GM19452 (cell line): ENCODE measurements around the gene ZNF697.

Experiments used
- ATAC-seq: cut with Tn5 transposase; IDR thresholded peaks from one replicate; pipeline ENCODE4 v1.9.1; 2021; ENCODE audit not compliant: unreplicated experiment

Gene ZNF697

DNA sequence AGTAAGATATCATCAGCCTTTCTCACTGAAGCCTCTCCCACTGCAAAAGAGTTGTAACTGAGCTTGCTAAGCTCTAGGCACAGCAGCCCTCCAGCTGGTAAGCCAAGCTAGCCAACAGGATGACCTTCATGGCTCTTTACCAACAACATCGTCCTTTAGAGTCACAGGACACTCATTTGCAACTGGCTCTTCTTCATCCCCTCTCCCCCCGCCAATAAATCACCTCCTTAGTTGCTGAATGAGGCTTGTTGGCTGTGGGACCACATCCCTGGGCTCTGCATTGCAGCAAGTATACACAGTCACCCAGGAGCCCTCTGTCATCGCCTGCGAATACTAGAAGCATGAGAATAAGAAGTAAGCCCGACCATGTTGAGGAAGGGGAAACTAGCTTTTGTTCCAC, 16.0 kb upstream of the ZNF697 start:
- no peak for ATAC-seq

- ATAC-seq = peak; percentile 70
Measured at GRCh38 chr1:119662034-119662437, 14.0 kb upstream of the ZNF697 start.

DNA sequence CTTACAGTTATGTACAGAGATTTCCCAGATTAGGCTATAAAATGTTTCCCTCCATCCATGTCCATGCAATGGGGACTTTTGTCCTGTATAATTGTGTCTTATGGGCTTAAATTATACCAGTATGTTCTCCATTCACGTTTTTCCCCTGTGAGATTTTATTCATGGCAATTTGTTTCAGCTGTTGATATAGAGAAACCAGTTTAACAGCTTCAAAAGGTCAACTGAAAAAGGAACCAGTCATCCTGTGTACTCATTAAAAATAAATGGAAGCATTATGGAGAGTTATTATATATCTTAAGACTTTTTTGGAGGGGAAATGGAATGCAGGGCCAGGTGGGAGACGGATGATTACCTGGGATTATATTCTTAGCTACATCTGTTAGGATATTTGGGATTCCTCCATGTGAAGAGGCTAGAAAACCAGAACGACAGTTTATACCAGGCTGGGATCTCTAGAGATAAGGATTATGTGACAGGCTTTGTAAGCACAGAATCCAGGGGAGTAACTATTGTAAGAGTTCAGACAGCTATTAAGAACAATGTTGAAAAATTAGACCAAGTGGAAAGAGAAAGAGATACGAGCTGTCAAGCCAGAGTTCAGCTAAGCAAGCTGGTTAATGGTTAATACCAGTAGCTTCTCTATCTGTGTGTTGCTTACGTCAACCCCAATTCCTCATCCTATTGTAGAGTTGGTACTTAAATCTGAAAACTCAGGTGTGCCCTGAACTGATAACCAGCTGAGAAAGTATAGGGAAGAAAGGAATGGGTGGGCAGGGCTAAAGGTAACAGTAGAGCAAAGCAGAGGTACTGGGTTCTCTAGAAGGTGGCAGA, 12.4 kb upstream of the ZNF697 start:
- ATAC-seq = peak; percentile 58

DNA sequence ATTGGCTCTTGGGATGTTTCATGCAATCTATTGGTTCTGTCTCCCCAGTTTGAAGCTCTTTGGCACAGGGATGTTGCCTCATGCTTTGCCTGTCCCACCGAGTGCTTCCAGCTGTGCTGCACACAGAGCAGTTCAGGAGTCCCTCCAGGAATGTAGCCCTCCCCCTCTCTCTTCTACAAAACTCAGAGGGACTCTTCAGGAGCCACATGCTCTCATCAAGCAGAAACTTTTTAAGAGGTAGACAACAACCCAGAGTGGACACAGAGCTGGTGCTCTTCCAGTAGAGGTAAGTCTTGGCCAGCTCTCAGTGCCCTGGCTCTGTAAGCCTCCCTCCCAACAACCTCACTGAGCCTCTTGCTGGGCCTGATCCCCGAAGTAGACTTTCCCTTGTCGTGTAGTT, 11.6 kb upstream of the ZNF697 start:
- no peak for ATAC-seq

- no peak for ATAC-seq
Measured at GRCh38 chr1:119656410-119656955, 8.4 kb upstream of the ZNF697 start.

GRCh38 chr1:119655154-119655553, 7.1 kb upstream of the ZNF697 start:
- no peak for ATAC-seq

DNA sequence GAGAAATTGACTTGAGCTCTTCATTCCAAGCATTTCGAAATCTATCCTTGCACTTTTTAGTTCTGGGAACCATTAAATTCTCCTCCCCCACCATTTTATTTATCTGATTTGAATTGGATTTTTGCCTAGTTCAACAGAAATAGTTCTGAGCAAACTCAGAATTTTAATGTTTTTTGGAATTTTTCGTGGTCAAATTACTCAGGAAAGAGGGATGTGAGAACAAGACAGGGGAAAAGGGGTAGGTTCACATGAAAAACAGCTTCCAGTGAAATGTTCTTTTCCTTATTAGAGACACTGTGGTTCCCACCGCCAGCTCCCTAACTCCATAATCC, 5.7 kb upstream of the ZNF697 start:
- no peak for ATAC-seq

- no peak for ATAC-seq
Measured at GRCh38 chr1:119653135-119653838, 5.2 kb upstream of the ZNF697 start.

DNA sequence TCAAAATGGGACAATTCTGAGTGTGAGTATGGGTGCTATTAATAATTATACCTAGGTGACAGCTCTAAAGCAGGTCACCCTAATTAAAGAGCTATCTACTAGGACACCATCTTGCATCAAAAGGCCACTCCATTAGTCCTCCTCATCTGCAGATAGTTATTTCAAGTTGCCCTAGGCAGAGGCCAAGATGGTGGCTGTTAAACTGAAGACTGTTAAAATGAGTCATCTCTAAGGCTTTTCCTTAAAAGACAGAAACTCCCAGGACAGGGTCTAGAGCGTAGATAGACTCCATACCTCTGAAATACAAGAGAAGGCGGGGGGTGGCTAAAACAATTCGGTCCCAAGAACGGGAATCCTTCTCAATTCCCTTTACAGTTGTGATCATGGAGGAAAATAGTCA, 4.5 kb upstream of the ZNF697 start:
- no peak for ATAC-seq

- no peak for ATAC-seq
Measured at GRCh38 chr1:119651641-119652040, 3.6 kb upstream of the ZNF697 start.

GRCh38 chr1:119651133-119651532, 3.1 kb upstream of the ZNF697 start:
- no peak for ATAC-seq

- no peak for ATAC-seq
Measured at GRCh38 chr1:119648620-119649004, 546 bp upstream of the ZNF697 start.

- no peak for ATAC-seq
Measured at GRCh38 chr1:119647228-119647733, 785 bp downstream of the ZNF697 start.

DNA sequence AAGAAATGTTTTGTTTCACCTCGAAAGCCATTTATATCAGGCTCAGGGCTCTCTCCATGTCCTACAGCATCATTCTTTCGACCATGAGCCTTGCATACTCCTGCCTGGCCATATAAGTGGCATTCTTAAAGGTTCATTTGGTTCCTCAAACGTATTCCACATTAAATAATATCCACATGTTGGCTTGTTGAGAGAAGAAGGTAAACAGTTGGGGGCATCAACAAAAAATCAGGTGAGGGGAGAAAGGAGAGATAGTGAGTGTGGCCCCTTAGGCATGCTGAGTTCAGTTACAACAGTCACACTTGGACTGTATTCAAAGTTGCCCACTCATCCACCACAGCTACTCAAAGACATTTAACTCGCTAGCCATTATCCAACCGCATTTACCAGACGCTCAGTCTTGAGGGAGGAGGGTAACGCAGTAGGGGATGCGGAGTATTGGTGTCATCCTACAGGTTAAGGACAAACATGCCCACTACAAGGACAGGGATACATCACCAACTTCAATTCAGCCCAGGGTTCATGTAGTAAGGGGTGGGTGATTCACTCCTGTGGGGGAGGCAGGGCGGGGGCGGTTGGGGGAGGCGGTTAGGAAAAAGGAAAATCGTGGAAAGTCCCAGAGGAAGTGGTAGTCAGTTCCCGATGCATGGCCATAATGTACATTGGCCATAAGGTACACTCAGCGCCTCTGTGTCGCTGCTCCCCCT, 1.4 kb downstream of the ZNF697 start:
- ATAC-seq = no peak

GRCh38 chr1:119639109-119639508, 9.0 kb downstream of the ZNF697 start:
- no peak for ATAC-seq

GRCh38 chr1:119637710-119638109, 10.4 kb downstream of the ZNF697 start:
- ATAC-seq = no peak

DNA sequence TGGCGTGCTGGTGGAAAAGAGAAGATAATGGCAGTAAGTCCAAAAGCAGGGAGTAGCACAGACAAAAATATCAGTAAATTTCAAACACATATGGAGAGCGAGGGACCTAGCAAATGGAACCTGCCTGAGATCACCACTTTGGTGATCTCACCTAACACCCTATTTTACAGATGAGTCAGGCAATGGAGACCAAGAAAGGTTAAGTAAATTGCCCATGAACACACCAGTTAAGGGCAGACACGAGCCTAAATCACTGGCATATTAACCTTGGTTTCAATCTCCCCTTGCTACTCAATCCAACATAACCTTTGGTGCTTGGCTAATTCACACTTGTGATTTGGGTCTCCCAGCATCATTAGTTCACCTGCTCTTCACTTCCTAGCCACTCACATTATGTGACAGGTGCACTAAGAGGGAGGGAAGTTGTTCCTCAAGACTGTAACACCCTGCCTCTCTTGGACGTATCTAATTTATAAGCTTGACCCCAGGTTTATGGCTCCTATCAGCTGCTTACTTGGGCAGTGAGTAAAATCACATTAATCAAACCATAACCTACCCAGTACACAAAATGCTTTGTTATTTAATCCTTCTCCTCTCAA, 11.5 kb downstream of the ZNF697 start:
- no peak for ATAC-seq

GRCh38 chr1:119635811-119636390, 12.2 kb downstream of the ZNF697 start:
- ATAC-seq = no peak

DNA sequence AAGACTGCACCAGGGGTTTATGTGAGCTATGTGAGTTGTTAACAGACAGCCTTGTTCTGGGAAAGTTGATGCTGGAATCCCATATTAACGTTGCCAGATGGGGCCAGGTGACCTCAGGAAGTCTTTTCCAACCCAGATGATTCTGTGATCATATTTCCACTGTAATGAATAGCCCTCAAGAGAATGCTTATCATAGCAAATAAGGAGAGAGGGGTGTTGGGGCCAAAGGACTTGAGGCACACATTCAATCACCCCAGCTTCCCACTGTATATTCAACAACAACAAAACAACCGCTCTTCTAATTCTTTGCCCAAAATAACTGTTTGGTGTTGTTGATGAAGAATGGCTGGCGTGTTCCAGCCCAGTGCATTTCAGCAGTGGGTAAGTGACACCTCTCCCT, 14.1 kb downstream of the ZNF697 start:
- ATAC-seq = no peak

GRCh38 chr1:119633575-119633974, 14.5 kb downstream of the ZNF697 start:
- ATAC-seq = no peak

GRCh38 chr1:119632841-119633240, 15.2 kb downstream of the ZNF697 start:
- ATAC-seq = no peak
